Nephron progenitor cell (in vitro differentiated cells): Measurements from ENCODE around the gene MAPK1.

Experiments
- DNase-seq: peaks from one replicate; pipeline ENCODE4 v3.0.0; 2021
- H3K27ac Mint-ChIP-seq: 2 replicates; pipeline ENCODE4 v1.8.0; 2021; ENCODE audit warnings: mild to moderate bottlenecking, moderate library complexity, mixed read lengths
- H3K27me3 Mint-ChIP-seq: 2 replicates; pipeline ENCODE4 v1.8.0; 2021; ENCODE audit warnings: mild to moderate bottlenecking, low read depth, mixed read lengths; ENCODE audit not compliant: poor library complexity
- H3K36me3 Mint-ChIP-seq: 2 replicates; pipeline ENCODE4 v1.8.0; 2021; ENCODE audit warnings: low read depth, mixed read lengths
- H3K4me1 Mint-ChIP-seq: 2 replicates; pipeline ENCODE4 v1.8.0; 2021; ENCODE audit warnings: mixed read lengths
- H3K4me3 Mint-ChIP-seq: 2 replicates; pipeline ENCODE4 v1.8.0; 2021; ENCODE audit warnings: mild to moderate bottlenecking, moderate library complexity, mixed read lengths
- H3K9me3 Mint-ChIP-seq: 2 replicates; pipeline ENCODE4 v1.8.0; 2021; ENCODE audit warnings: mild to moderate bottlenecking, moderate library complexity, mixed read lengths
- TF ChIP-seq, protein P1 (sequence below): fragments of 200-600 bp; sonication (generic); IDR thresholded peaks from 2 replicates; pipeline ENCODE4 v1.5.0; 2021; ENCODE audit warnings: antibody characterized with exemption

MAPK1 gene

DNA sequence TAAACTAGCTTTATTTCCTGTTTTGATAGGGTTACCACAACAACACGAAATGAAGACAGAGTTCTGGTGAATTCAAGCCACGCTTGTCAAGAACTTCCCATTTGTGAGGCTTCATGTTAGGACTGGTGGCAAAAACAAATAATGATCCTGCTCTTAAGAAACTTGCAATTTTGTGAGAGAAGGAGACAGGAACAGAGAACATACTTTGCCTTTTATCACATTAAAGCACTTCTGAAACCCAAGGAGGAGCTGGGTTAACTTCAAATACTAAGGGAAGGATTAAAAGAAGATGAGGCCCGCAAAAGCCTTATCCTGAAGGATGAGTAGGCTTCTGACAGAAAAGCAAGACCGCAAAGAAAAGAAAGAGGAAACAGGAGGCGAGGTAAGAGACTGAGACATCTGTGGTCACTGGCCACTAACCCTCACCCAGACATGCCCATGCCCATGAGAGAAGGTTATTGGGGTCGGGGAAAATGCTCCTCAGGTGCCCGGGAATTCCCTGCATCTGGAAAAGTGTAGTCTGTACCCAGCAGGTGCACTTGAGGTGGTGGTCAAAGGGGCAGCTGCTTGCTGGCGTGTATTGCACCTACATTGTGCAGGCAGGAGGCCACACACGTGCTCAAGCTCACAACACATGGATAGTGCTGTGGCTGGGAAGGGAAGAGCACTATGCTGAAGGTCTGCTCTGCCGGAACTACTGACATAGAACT, 50.5 kb downstream of the MAPK1 start:
- H3K4me3 Mint-ChIP-seq = no peak overlapping the region

GRCh38 chr22:21816472-21816786, 51.0 kb downstream of the MAPK1 start:
- no peak overlapping the region for H3K4me3 Mint-ChIP-seq
- H3K4me1 Mint-ChIP-seq = peaks cover 33% of the 10 kb centered on the region
- peaks cover 41% of the 10 kb centered on the region for H3K36me3 Mint-ChIP-seq
- no peak for DNase-seq
- TF ChIP-seq, protein P1, sequence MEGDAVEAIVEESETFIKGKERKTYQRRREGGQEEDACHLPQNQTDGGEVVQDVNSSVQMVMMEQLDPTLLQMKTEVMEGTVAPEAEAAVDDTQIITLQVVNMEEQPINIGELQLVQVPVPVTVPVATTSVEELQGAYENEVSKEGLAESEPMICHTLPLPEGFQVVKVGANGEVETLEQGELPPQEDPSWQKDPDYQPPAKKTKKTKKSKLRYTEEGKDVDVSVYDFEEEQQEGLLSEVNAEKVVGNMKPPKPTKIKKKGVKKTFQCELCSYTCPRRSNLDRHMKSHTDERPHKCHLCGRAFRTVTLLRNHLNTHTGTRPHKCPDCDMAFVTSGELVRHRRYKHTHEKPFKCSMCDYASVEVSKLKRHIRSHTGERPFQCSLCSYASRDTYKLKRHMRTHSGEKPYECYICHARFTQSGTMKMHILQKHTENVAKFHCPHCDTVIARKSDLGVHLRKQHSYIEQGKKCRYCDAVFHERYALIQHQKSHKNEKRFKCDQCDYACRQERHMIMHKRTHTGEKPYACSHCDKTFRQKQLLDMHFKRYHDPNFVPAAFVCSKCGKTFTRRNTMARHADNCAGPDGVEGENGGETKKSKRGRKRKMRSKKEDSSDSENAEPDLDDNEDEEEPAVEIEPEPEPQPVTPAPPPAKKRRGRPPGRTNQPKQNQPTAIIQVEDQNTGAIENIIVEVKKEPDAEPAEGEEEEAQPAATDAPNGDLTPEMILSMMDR = no peak
- peaks cover 27% of the 10 kb centered on the region for H3K9me3 Mint-ChIP-seq
- peaks cover 4% of the 10 kb centered on the region for H3K27me3 Mint-ChIP-seq
- H3K27ac Mint-ChIP-seq = peak overlapping the region; percentile 77

More for the DNA sequence above, 50.5 kb downstream of the MAPK1 start:
- peaks cover 35% of the 10 kb centered on the region for H3K4me1 Mint-ChIP-seq
- no peak for DNase-seq
- H3K9me3 Mint-ChIP-seq = peaks cover 22% of the 10 kb centered on the region
- peak overlapping the region; percentile 77 for H3K27ac Mint-ChIP-seq
- H3K36me3 Mint-ChIP-seq = peaks cover 38% of the 10 kb centered on the region
- H3K27me3 Mint-ChIP-seq = peaks cover 4% of the 10 kb centered on the region
- TF ChIP-seq, protein P1 = no peak

GRCh38 chr22:21815958-21816357, 51.5 kb downstream of the MAPK1 start:
- H3K27ac Mint-ChIP-seq = peak overlapping the region; percentile 24
- peaks cover 31% of the 10 kb centered on the region for H3K9me3 Mint-ChIP-seq
- H3K4me3 Mint-ChIP-seq = no peak overlapping the region
- H3K4me1 Mint-ChIP-seq = peaks cover 30% of the 10 kb centered on the region
- DNase-seq = no peak
- H3K27me3 Mint-ChIP-seq = peaks cover 4% of the 10 kb centered on the region
- TF ChIP-seq, protein P1 = no peak
- H3K36me3 Mint-ChIP-seq = peaks cover 40% of the 10 kb centered on the region

- no peak overlapping the region for H3K4me3 Mint-ChIP-seq
- H3K9me3 Mint-ChIP-seq = peaks cover 35% of the 10 kb centered on the region
- no peak for DNase-seq
- TF ChIP-seq, protein P1 = no peak
- peaks cover 45% of the 10 kb centered on the region for H3K36me3 Mint-ChIP-seq
- H3K4me1 Mint-ChIP-seq = peaks cover 30% of the 10 kb centered on the region
- H3K27ac Mint-ChIP-seq = no peak overlapping the region
- peaks cover 4% of the 10 kb centered on the region for H3K27me3 Mint-ChIP-seq
These were observed 52.1 kb downstream of the MAPK1 start for GRCh38 chr22:21815357-21815756.

DNA sequence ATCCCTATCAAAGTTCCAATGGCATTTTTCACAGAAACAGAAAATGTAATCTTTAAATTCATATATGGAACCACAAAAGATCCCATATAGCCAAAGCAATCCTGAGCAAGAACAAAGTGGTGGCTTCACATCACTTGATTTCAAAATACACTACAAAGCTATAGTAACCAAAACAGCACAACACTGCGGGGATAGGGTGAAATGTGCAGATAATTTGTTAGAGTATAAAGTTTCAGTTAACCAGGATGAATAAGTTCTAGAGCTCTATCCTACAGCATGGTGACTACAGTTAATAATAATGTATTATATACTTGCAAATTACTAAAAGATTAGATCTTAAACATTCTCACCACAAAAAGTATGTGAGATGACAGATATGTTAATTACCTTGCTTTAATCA, 55.5 kb downstream of the MAPK1 start:
- Mint-ChIP-seq H3K27ac (no peak overlapping the region), H3K9me3 (peaks cover 35% of the 10 kb centered on the region), H3K27me3 (peaks cover 4% of the 10 kb centered on the region), H3K4me1 (peaks cover 10% of the 10 kb centered on the region), H3K4me3 (no peak overlapping the region), H3K36me3 (peaks cover 57% of the 10 kb centered on the region)
- TF ChIP-seq, protein P1 = no peak
- no peak for DNase-seq
